Pancreas (tissue), 10 donors: ENCODE results near the gene ANKRD36C. TPM values are rescaled to one million over a fixed set of nuclear protein-coding genes. Genes with fewer than 3 reads are reported as not detected.
"Not testable (repeated sequence)": the region's sequence is repeated elsewhere in the genome, so short reads cannot be mapped to it uniquely, and the experiment has no call there.

Experiments used
- ATAC-seq, 4 donors: fragments of 200-7000 bp; cut with Tn5 transposase; one replicate each; pipeline versions ENCODE4 v1.8.0 to v1.9.1; 2020; ENCODE audit warnings: mild to moderate bottlenecking in 4 of 4, moderate library complexity in 4 of 4
- DNase-seq, 6 donors: peaks; one replicate each; pipeline ENCODE4 v3.0.0-alpha.2; 2020
- FAIRE-seq: peaks from 2 replicates; lab custom pipeline; 2012; peaks lifted over from hg19 to GRCh38; lab: Jason Lieb, UNC
- H3K27ac ChIP-seq, 4 donors: fragments of 200-600 bp; sonication (generic); 1 replicate in 3 of 4; 2 replicates in 1 of 4; pipeline versions ENCODE4 v1.5.0 to v1.8.0; 2020
- H3K27me3 ChIP-seq, 4 donors: fragments of 200-600 bp; one replicate each; pipeline ENCODE4 v1.8.0; 2021
- H3K36me3 ChIP-seq, 3 donors: fragments of 200-600 bp; sonication (generic) in 1 of 3; one replicate each; pipeline versions ENCODE4 v1.5.0 to v1.8.0; 2020 to 2021
- H3K4me1 ChIP-seq, 3 donors: fragments of 200-600 bp; one replicate each; pipeline ENCODE4 v1.8.0; 2021
- H3K4me3 ChIP-seq, 4 donors: fragments of 200-600 bp; sonication (generic) in 2 of 4; one replicate each; pipeline versions ENCODE4 v1.5.0 to v1.8.0; 2020 to 2021
- H3K9me3 ChIP-seq, 4 donors: fragments of 200-600 bp; one replicate each; pipeline ENCODE4 v1.8.0; 2021
- WGBS, 2 donors: extraction: QIAGEN DNeasy Blood & Tissue Kit; methylation state at CpG; one replicate each; pipeline ENCODE4 v1.1.7; 2013; 5-methylcytosine and 5-hydroxymethylcytosine counted together
- intact Hi-C, 3 donors: fragments of 100-400 bp; cut with DNase I; formaldehyde crosslinking; loops; one replicate each; pipeline versions ENCODE4 v1.11.1 to v1.14.2; 2022
- polyA plus RNA-seq, 2 donors: library from polyadenylated mRNA; stranded (reverse); fragments of 200-250 nt; gene quantifications; one replicate each; pipeline ENCODE4 v1.2.3, GENCODE V29; 2013
- total RNA-seq, 6 donors: library from RNA; stranded (reverse); fragmentation: NEBNext Ultra II Directional in 4 of 6; extraction: Animal tissue kit (Norgen Biotek cat#: 25700) in 4 of 6; gene quantifications; one replicate each; pipeline versions ENCODE4 v1.2.1 to v1.2.4, GENCODE V29; 2021 to 2023
- TF ChIP-seq, protein P1 (sequence below), 4 donors: fragments of 200-600 bp; sonication (generic) in 3 of 4; IDR thresholded peaks; one replicate each; pipeline versions ENCODE4 v1.5.0 to v1.8.0; 2021; ENCODE audit warnings: antibody characterized with exemption in 4 of 4
- donor health status: healthy with polysubstance abuse.
- donor health status: DM: no; HTN: no; CAD: no; lungs with moderate emphysema.
- donor health status: DM: no; HTN: no; CAD: no.
- donor health status: control.
- donor health status: control.
- donor health status: Bipolar disorder and iron deficiency.
- donor health status: DM: yes; HTN: yes; CAD: no.
- donor health status: DM: no; HTN: no; CAD: no.
- donor health status: DM: no; HTN: no; CAD: no.
- donor health status: DM: yes; HTN: yes; CAD: no.

ANKRD36C gene
- total and polyA plus RNA-seq, 8 donors = 2.2 to 36.2 (median 11.6) TPM

- not testable (repeated sequence) for H3K27me3 ChIP-seq, FAIRE-seq, H3K27ac ChIP-seq, H3K4me1 ChIP-seq, H3K9me3 ChIP-seq, H3K36me3 ChIP-seq, DNase-seq, H3K4me3 ChIP-seq, ATAC-seq
- WGBS, 2 donors = 82 to 86% methylated on average over 8 of the region's 8 CpGs
- intact Hi-C loops = loop anchor here in 1 of 3 donors (10.0 kb wide), 1 partner anchor 113 kb away; no protein-coding TSS in a partner anchor
These were observed 20.6 kb upstream of the ANKRD36C start for GRCh38 chr2:96012086-96012791.

DNA sequence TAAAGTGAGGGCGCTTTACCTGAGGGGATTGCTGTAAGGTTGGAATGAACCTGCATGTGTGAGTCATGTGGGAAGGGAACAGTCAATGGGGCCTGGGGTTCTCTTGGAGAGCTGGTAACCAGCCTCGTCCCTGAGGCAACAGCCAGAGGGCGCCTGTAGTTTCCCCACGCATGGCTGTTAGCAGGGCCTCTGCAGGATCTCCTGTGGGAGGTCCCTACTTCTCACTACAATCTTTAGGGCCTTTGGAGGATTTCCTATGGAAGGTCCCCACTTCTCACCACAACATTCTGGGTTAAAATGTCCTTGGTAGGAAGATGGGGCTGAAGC is 19.5 kb upstream of the ANKRD36C start:
- intact Hi-C loops = loop anchor here in 1 of 3 donors (10.0 kb wide), 1 partner anchor 114 kb away; no protein-coding TSS in a partner anchor
- DNase-seq = peak in 5 of 6 donors; percentile 47 to 72 (median 64)
- Histone ChIP-seq H3K27ac (peak overlapping the region in 1 of 4 donors; percentile 17), H3K4me3 (peak overlapping the region in 1 of 4 donors; percentile 5)
- 22 to 23% methylated on average over 3 to 4 of the region's 4 CpGs for WGBS, 2 donors
- not testable (repeated sequence) for FAIRE-seq, H3K36me3 ChIP-seq, H3K27me3 ChIP-seq, H3K4me1 ChIP-seq, H3K9me3 ChIP-seq
- ATAC-seq = peak; percentile 63 to 66 (median 64)

DNA sequence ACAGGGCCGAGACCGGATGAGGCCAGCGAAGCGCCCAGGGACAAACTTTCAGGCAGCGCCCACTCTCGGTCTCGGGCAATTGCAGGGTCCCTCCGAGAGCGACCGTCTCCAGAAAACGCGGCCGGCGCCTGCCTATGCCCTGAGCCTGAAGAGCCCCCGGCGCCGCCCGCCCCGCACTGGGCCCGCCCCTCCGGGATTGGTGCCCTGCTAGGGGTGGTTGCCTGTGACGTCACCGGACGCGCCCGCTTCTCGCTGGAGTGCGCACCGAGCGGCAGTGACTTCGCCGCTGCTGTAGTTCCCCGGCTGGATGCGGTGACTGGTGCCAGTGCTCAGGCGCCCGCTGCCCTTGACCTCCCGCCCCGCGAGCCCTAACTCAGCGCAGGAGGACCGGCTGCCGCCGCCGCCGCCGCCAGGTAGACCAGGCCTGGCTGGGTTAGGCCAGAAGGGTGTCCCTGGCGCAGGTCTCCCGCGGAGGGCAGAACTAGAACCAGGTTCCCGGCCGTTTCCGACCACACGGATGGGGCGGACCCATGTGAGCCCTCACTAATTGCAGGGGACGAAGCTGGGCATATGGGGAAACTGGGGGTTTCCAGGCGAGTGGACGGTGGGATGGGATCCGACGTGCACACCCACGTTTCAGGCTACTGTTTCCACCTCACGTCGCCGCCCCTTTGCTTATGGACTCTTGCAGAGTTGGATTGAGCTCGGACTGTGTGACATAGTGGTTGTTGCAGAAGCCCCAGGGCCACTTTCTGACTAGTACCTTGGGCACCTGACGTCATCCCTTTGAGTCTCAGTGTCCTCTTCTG is 18.9 kb upstream of the ANKRD36C start:
- H3K36me3 ChIP-seq, FAIRE-seq, H3K9me3 ChIP-seq, H3K4me1 ChIP-seq, H3K27me3 ChIP-seq: not testable (repeated sequence)
- intact Hi-C loops = loop anchor here in 1 of 3 donors (10.0 kb wide), 1 partner anchor 114 kb away; no protein-coding TSS in a partner anchor
- Histone ChIP-seq H3K27ac (peak overlapping the region; percentile 73 to 81 (median 78)), H3K4me3 (peak overlapping the region; percentile 35 to 58 (median 46))
- DNase-seq = peak; percentile 94 to 99 (median 98)
- ATAC-seq = peak; percentile 98 to 100 (median 98)
- 0% methylated on average over 27 to 34 of the region's 65 CpGs for WGBS, 2 donors

DNA sequence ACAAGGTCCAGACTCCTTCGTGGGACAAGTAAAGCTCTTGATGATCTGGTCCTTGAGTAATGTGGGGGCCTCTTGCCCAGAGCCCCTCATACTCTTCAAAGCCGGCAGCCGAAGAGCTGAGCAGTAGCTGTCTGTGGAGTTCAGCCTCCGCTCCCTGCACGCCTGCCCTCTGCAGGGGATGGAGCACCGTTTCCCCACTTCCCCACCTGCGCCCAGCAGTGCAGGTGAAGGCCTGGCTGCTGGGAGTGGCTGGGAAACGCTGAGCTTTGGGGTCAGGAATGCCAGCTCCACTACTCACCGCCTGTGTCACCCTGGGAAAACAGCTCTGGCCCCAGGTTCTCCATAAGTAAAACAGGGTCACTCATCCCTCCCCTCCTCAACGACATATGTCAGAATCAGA is 18.2 kb upstream of the ANKRD36C start:
- intact Hi-C loops = loop anchor here in 1 of 3 donors (10.0 kb wide), 1 partner anchor 115 kb away; no protein-coding TSS in a partner anchor
- ATAC-seq (peak; percentile 54 to 81 (median 74)), DNase-seq (peak; percentile 37 to 75 (median 57))
- H3K9me3 ChIP-seq, H3K4me1 ChIP-seq, FAIRE-seq, H3K36me3 ChIP-seq, H3K27me3 ChIP-seq: not testable (repeated sequence)
- WGBS, 2 donors = 3 to 4% methylated on average over 9 to 10 of the region's 10 CpGs
- peak overlapping the region; percentile 73 to 81 (median 78) for H3K27ac ChIP-seq
- peak overlapping the region; percentile 35 to 58 (median 46) for H3K4me3 ChIP-seq

DNA sequence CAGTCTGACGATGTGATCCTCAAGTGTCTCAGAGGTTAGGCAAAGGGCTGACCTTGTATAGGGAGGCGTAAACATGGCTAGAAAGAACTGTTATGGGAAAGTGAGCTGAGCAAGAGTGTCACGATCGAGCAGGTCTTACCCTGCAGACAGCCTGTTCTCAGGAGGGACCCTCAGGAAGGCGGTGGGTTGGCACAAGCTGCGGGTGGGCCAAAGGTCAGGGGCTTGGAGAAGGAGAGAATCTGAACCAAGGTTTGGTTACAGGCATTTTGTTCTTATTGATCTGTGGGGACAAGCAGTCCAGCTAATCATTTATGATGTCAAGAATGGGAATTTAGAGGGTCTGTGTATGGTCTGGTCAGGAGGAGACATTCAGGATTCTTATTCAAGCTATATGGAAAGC is 16.4 kb upstream of the ANKRD36C start:
- H3K4me3 ChIP-seq, H3K27ac ChIP-seq, H3K4me1 ChIP-seq, ATAC-seq, DNase-seq, H3K9me3 ChIP-seq, H3K36me3 ChIP-seq, FAIRE-seq, intact Hi-C loops, H3K27me3 ChIP-seq: not testable (repeated sequence)
- 72 to 76% methylated on average over 6 of the region's 6 CpGs for WGBS, 2 donors

- FAIRE-seq, DNase-seq: not testable (repeated sequence)
- WGBS, 2 donors = 74 to 77% methylated on average over 5 of the region's 5 CpGs
These were observed 14.6 kb upstream of the ANKRD36C start for GRCh38 chr2:96006248-96006647.

GRCh38 chr2:95992520-95993272 is 1.1 kb upstream of the ANKRD36C start:
- FAIRE-seq = peak; percentile 84
- intact Hi-C loops = not testable (repeated sequence)

More at GRCh38 chr2:96006248-96006647, 14.6 kb upstream of the ANKRD36C start:
- H3K36me3 ChIP-seq, H3K9me3 ChIP-seq, H3K4me1 ChIP-seq, H3K27me3 ChIP-seq, H3K27ac ChIP-seq, H3K4me3 ChIP-seq, intact Hi-C loops, ATAC-seq: not testable (repeated sequence)

DNA sequence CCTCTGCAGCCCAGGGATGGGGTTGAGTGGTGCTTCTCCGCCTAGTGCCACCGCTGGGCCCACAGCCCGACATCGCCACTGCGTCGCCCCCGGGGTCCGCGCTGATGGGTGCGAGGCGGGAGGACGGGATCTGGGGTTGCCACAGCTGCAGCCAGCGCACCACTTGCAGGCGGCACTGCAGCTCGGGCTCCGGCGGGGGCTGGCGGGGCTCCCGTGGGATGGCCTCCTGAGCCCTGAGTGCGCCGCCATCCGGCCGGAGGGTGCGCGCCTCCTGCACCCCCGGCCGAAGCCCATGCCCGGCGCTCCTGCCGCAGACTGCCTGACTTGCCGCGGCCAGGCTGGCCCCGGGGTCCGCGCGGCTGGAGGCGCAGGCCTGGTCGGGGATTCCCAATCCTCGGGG is 478 bp upstream of the ANKRD36C start:
- H3K36me3 ChIP-seq, H3K27me3 ChIP-seq, H3K9me3 ChIP-seq, intact Hi-C loops, FAIRE-seq, H3K4me1 ChIP-seq: not testable (repeated sequence)
- DNase-seq (peak in 4 of 6 donors; percentile 23 to 43 (median 42)), ATAC-seq (peak; percentile 76 to 84 (median 80))
- 0% methylated on average over 18 of the region's 39 CpGs; no CpG with 5 or more reads in 1 of the 2 donors for WGBS, 2 donors
- Histone ChIP-seq H3K27ac (peak overlapping the region; percentile 75 to 92 (median 83)), H3K4me3 (peak overlapping the region; percentile 26 to 62 (median 42))

More at GRCh38 chr2:95992520-95993272, 1.1 kb upstream of the ANKRD36C start:
- DNase-seq (peak; percentile 56 to 76 (median 67)), ATAC-seq (peak; percentile 84 to 92 (median 88))
- TF ChIP-seq, protein P1, sequence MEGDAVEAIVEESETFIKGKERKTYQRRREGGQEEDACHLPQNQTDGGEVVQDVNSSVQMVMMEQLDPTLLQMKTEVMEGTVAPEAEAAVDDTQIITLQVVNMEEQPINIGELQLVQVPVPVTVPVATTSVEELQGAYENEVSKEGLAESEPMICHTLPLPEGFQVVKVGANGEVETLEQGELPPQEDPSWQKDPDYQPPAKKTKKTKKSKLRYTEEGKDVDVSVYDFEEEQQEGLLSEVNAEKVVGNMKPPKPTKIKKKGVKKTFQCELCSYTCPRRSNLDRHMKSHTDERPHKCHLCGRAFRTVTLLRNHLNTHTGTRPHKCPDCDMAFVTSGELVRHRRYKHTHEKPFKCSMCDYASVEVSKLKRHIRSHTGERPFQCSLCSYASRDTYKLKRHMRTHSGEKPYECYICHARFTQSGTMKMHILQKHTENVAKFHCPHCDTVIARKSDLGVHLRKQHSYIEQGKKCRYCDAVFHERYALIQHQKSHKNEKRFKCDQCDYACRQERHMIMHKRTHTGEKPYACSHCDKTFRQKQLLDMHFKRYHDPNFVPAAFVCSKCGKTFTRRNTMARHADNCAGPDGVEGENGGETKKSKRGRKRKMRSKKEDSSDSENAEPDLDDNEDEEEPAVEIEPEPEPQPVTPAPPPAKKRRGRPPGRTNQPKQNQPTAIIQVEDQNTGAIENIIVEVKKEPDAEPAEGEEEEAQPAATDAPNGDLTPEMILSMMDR (IDR thresholded peaks at IDR 0.05) = peak; percentile 83 to 87 (median 84)
- Histone ChIP-seq H3K27ac (peak overlapping the region; percentile 75 to 92 (median 83)), H3K4me3 (peak overlapping the region; percentile 26 to 62 (median 42))
- H3K36me3 ChIP-seq, H3K27me3 ChIP-seq, H3K4me1 ChIP-seq, H3K9me3 ChIP-seq: not testable (repeated sequence)
- WGBS, 2 donors = 3 to 6% methylated on average over 25 to 34 of the region's 34 CpGs

DNA sequence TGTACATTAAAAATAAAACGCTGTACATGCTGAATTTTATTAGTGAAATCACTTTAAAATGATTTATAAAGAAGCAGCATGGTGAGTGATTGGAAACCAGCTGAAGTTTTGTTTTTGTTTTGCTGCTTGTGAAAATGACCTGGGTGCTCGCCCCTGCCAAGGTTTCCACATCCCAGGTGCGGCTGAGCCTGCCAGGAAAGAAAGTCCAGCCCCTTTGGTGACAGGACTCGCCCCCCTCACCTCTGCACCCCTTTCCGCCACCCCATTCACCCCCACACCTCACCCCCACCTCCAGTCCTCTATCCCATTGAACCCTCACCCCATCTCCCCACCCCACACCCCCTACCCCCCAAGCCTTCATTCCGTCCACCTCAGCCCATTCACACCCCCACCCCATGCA is 740 bp downstream of the ANKRD36C start:
- H3K4me1 ChIP-seq, H3K9me3 ChIP-seq, FAIRE-seq, H3K27me3 ChIP-seq, intact Hi-C loops, ATAC-seq, H3K36me3 ChIP-seq: not testable (repeated sequence)
- WGBS, 2 donors = 1 to 5% methylated on average over 5 to 6 of the region's 6 CpGs
- H3K27ac ChIP-seq = peak overlapping the region in 2 of 4 donors; percentile 2 to 22
- peak in 3 of 6 donors; percentile 17 to 30 (median 30) for DNase-seq
- peak overlapping the region in 2 of 4 donors; percentile 16 to 29 for H3K4me3 ChIP-seq

GRCh38 chr2:95951662-95952061 is 40.0 kb downstream of the ANKRD36C start:
- H3K4me3 ChIP-seq, H3K9me3 ChIP-seq, H3K27me3 ChIP-seq, intact Hi-C loops, H3K27ac ChIP-seq, FAIRE-seq, H3K4me1 ChIP-seq, H3K36me3 ChIP-seq, ATAC-seq, DNase-seq: not testable (repeated sequence)
- 47 to 53% methylated on average over 2 of the region's 2 CpGs for WGBS, 2 donors
